NB4 (cell line): ENCODE measurements around the gene SLC22A23.

Source experiments
- DNase-seq: peaks from one replicate; pipeline ENCODE4 v3.0.0; 2010; ENCODE audit warnings: low read depth
- H3K4me3 ChIP-seq: one replicate; pipeline ENCODE4 v1.5.1; 2011; ENCODE audit warnings: mild to moderate bottlenecking, low read depth, low read length, moderate library complexity
- MYC ChIP-seq: IDR thresholded peaks from 2 replicates; pipeline ENCODE4 v1.6.1; 2011; ENCODE audit warnings: low read depth, low read length
- POLR2A ChIP-seq: IDR thresholded peaks from 2 replicates; pipeline ENCODE4 v1.6.1; 2011; ENCODE audit warnings: mild to moderate bottlenecking; ENCODE audit not compliant: insufficient read length; ENCODE audit errors: extremely low read depth
- TF ChIP-seq, protein P1 (sequence below): IDR thresholded peaks from 2 replicates; pipeline ENCODE4 v1.6.1; 2011; ENCODE audit warnings: low read depth, low read length
- TF ChIP-seq, protein P2 (sequence below): IDR thresholded peaks from one replicate; pipeline ENCODE4 v1.5.1; 2012; ENCODE audit warnings: low read depth, low read length

The SLC22A23 gene

DNA sequence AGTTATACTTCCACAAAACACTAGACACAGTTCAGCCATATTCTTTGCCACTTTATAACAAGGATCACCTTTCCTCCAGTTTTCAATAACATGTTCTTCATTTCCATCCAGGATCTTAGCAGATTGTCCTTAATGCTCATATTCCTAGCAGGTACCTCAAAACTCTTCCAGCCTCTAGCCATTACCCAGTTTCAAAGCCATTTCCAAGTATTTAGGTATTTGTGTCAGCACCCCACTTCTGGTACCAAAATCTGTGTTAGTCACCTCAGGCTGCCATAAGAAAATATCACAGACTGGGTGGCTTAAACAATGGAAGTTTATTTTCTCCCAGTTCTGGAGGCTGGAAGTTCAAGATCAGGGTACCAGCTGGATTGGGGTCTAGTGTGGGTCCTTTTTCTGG, 23.2 kb upstream of the SLC22A23 start:
- TF ChIP-seq MYC (no peak), POLR2A (no peak)
- TF ChIP-seq, protein P1, sequence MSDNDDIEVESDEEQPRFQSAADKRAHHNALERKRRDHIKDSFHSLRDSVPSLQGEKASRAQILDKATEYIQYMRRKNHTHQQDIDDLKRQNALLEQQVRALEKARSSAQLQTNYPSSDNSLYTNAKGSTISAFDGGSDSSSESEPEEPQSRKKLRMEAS = no peak
- TF ChIP-seq, protein P2, sequence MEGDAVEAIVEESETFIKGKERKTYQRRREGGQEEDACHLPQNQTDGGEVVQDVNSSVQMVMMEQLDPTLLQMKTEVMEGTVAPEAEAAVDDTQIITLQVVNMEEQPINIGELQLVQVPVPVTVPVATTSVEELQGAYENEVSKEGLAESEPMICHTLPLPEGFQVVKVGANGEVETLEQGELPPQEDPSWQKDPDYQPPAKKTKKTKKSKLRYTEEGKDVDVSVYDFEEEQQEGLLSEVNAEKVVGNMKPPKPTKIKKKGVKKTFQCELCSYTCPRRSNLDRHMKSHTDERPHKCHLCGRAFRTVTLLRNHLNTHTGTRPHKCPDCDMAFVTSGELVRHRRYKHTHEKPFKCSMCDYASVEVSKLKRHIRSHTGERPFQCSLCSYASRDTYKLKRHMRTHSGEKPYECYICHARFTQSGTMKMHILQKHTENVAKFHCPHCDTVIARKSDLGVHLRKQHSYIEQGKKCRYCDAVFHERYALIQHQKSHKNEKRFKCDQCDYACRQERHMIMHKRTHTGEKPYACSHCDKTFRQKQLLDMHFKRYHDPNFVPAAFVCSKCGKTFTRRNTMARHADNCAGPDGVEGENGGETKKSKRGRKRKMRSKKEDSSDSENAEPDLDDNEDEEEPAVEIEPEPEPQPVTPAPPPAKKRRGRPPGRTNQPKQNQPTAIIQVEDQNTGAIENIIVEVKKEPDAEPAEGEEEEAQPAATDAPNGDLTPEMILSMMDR = no peak
- no peak overlapping the region for H3K4me3 ChIP-seq
- no peak for DNase-seq

DNA sequence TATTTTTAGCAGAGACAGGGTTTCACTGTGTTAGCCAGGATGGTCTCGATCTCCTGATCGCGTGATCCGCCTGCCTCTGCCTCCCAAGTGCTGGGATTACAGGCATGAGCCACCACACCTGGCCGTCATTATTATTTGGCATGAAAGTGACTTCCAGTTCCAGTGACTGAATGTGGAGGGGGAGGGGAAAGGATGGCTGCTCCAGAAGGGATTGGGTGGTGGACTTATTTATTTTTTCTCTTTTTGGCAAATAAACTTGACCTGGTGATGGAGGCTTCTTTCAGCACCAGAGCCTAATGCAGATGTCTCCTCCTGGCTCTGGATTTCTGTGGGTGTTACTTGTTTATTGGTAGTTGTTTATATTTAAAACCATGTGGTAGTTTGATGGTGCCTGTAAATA, 16.9 kb upstream of the SLC22A23 start:
- TF ChIP-seq POLR2A (no peak), MYC (no peak)
- TF ChIP-seq, protein P1 = no peak
- TF ChIP-seq, protein P2 = no peak
- no peak for DNase-seq
- no peak overlapping the region for H3K4me3 ChIP-seq

DNA sequence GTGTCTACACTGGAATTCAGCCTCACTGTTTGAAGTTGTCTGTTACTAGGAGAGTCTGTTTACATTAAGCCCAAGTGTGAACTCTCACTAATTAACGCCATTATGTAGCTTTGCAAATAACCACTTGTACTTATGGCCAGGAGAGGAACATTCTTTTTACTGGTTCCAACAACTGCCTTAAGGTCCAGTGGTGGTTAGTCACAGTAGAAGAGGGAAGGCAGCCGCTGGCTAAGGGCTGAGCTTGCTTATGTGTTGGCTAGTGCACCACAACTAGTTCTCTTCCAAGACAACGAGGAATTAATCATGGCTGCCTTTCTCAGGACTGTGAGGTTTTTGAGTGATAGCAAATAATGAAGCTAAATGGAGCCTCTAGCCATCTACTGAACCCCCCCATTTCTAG, 14.9 kb upstream of the SLC22A23 start:
- no peak for TF ChIP-seq POLR2A
- TF ChIP-seq, protein P2 = no peak
- TF ChIP-seq, protein P1 = no peak
- TF ChIP-seq MYC = no peak
- DNase-seq = no peak

DNA sequence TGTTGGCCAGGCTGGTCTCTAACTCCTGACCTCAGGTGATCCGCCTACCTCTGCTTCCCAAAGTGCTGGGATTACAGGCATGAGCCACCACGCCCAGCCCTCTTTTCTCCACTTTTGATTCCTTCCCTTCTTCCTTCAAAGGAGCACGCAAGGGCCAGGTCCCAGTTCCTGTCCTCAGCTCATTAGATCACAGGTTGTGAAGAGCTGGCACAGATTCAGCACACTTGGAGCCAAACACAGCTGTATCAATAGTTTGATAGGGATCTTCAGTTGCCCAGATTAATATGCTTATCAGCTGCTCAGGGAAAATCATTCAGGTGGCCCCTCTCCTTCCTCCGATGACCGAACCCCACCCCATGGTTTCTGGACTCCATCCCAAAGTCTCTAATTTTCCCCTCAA, 14.4 kb upstream of the SLC22A23 start:
- no peak for DNase-seq
- TF ChIP-seq, protein P2 = no peak
- TF ChIP-seq POLR2A = no peak
- no peak for TF ChIP-seq MYC
- TF ChIP-seq, protein P1 = no peak
- no peak overlapping the region for H3K4me3 ChIP-seq

More for the DNA sequence above, 14.9 kb upstream of the SLC22A23 start:
- H3K4me3 ChIP-seq = no peak overlapping the region

DNA sequence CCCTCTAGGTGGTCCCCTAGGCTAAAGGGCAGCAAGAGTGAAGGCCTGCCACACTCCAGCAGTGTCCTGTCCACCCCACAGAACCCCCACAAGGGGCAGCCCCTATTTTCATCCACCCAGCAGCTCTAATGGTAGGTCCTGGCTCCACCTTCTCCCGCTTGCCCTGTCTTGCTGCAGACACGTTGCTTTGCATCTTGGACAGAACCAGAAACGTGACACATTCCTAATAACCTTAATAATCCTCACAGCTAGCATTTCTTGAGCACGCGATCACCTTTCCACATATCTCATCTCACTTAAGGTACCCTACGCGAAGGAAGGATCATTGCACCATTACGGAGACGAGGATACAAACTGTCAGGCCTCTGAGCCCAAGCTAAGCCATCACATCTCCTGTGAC, 11.7 kb upstream of the SLC22A23 start:
- H3K4me3 ChIP-seq = no peak overlapping the region
- TF ChIP-seq MYC (no peak), POLR2A (no peak)
- TF ChIP-seq, protein P1 = no peak
- TF ChIP-seq, protein P2 = no peak
- DNase-seq = no peak
